Breast epithelium (tissue), 3 donors: ENCODE results near the gene DMXL2.

Experiments used
- CTCF ChIP-seq, 3 donors: fragments of 450-650 bp; IDR thresholded peaks; one replicate each; pipeline ENCODE4 v1.5.1; 2016 to 2017; ENCODE audit warnings: antibody characterized with exemption in 3 of 3, mild to moderate bottlenecking in 3 of 3, moderate library complexity in 3 of 3
- POLR2A ChIP-seq: fragments of 450-650 bp; IDR thresholded peaks from one replicate; pipeline ENCODE4 v1.6.1; 2016; ENCODE audit warnings: antibody characterized with exemption, mild to moderate bottlenecking, moderate library complexity

GRCh38 chr15:51672155-51672687 lies 49.6 kb upstream of the DMXL2 start:
- TF ChIP-seq CTCF (IDR thresholded peaks at IDR 0.05) (no peak), POLR2A (no peak)
